HCT116 (cell line): ENCODE results near the gene RAP1B. TPM values are rescaled to one million over a fixed set of nuclear protein-coding genes. Genes with fewer than 3 reads are reported as not detected.

Experiments used
- ATAC-seq: fragments of 200-7000 bp; cut with Tn5 transposase; 2 replicates; pipeline ENCODE4 v1.9.1; 2020; ENCODE audit warnings: mild to moderate bottlenecking, moderate library complexity
- BruUV-seq: library from RNA; stranded (reverse); fragments of 400-500 nt; replicated peaks from 2 replicates; lab custom pipeline; 2021; lab: Mats Ljungman, UMichigan
- CTCF ChIA-PET: fragments of 300-600 bp; sonication (Branson Sonifier 250); formaldehyde crosslinking; loops from one replicate; lab custom pipeline; 2021; ENCODE audit warnings: antibody characterized with exemption; lab: Charles Lee
- POLR2A ChIA-PET: fragments of 300-600, 350-600 bp; sonication (Branson Sonifier 250); formaldehyde crosslinking; loops from one replicate; lab custom pipeline; 2021; ENCODE audit warnings: antibody characterized with exemption; lab: Charles Lee
- RAD21 ChIA-PET, 2 experiments: fragments of 300-600 bp; sonication (Branson Sonifier 250); formaldehyde crosslinking; loops; one replicate each; lab custom pipeline; 2023; ENCODE audit warnings: low total read pairs in 2 of 2; ENCODE audit not compliant: uncharacterized antibody in 2 of 2, unreplicated experiment in 2 of 2, low non-redundant PET in 1 of 2; lab: Charles Lee
- DNase-seq: peaks from one replicate; pipeline ENCODE4 v3.0.0-alpha.2; 2010; ENCODE audit warnings: low read depth, low spot score
- H2AFZ ChIP-seq: fragments of 200-600 bp; shearing (Covaris generic), sonication (generic); 2 replicates; pipeline ENCODE4 v1.6.1; 2017; ENCODE audit warnings: low read depth, mixed run types, mixed read lengths, antibody characterized with exemption, low read length; ENCODE audit not compliant: poor library complexity, severe bottlenecking
- H3K27ac ChIP-seq: 2 replicates; pipeline ENCODE4 v1.5.1; 2012; ENCODE audit warnings: low read depth, low read length
- H3K27me3 ChIP-seq: fragments of 200-600 bp; sonication (generic); 2 replicates; pipeline ENCODE4 v1.6.1; 2016; ENCODE audit warnings: mixed run types, low read length, mixed read lengths; ENCODE audit not compliant: insufficient read depth
- H3K36me3 ChIP-seq, 2 experiments: fragments of 200-500 bp in 1 of 2; fragments of 200-600 bp in 1 of 2; sonication (Bioruptor generic) in 1 of 2; sonication (generic) in 1 of 2; 2 replicates each; pipeline versions ENCODE4 v1.5.1 to v1.6.1; 2014 to 2016; ENCODE audit warnings: low read length in 2 of 2, inconsistent platforms in 1 of 2, mixed read lengths in 1 of 2, mixed run types in 1 of 2; ENCODE audit not compliant: insufficient read depth in 2 of 2, control insufficient read depth in 1 of 2
- H3K4me1 ChIP-seq, 2 experiments: fragments of 200-600 bp in 1 of 2; sonication (generic) in 1 of 2; 2 replicates each; pipeline versions ENCODE4 v1.5.1 to v1.6.1; 2012 to 2017; ENCODE audit warnings: low read length in 2 of 2, inconsistent platforms in 1 of 2, mild to moderate bottlenecking in 1 of 2, mixed read lengths in 1 of 2, mixed run types in 1 of 2, moderate library complexity in 1 of 2; ENCODE audit not compliant: insufficient read depth in 2 of 2, control insufficient read depth in 1 of 2
- H3K4me2 ChIP-seq: fragments of 200-600 bp; sonication (generic); 2 replicates; pipeline ENCODE4 v1.6.1; 2017; ENCODE audit warnings: mixed run types, low read length, mixed read lengths
- H3K4me3 ChIP-seq, 2 experiments: fragments of 200-600 bp in 1 of 2; sonication (generic) in 1 of 2; replicated peaks in 1 of 2; 2 replicates each; pipeline ENCODE4 v1.5.1; 2011 to 2016; ENCODE audit warnings: low read length in 2 of 2, control low read depth in 1 of 2, low read depth in 1 of 2, mild to moderate bottlenecking in 1 of 2, mixed read lengths in 1 of 2, mixed run types in 1 of 2
- H3K79me2 ChIP-seq: fragments of 200-600 bp; sonication (generic); 2 replicates; pipeline ENCODE4 v1.6.1; 2017; ENCODE audit warnings: mild to moderate bottlenecking, mixed run types, low read length, moderate library complexity, mixed read lengths; ENCODE audit not compliant: insufficient read depth
- H3K9ac ChIP-seq: fragments of 200-600 bp; sonication (generic); 2 replicates; pipeline ENCODE4 v1.6.1; 2016; ENCODE audit warnings: low read length, mixed read lengths
- H3K9me2 ChIP-seq: fragments of 200-600 bp; sonication (generic), shearing (Covaris generic); 2 replicates; pipeline ENCODE4 v1.6.1; 2017; ENCODE audit warnings: mixed run types, mild to moderate bottlenecking, moderate library complexity; ENCODE audit not compliant: insufficient read depth
- H3K9me3 ChIP-seq, 2 experiments: fragments of 200-500 bp in 1 of 2; fragments of 200-600 bp in 1 of 2; sonication (Bioruptor generic) in 1 of 2; sonication (generic) in 1 of 2; 2 replicates each; pipeline ENCODE4 v1.6.1; 2014 to 2017; ENCODE audit warnings: low read length in 2 of 2, mixed read lengths in 2 of 2, inconsistent platforms in 1 of 2, low read depth in 1 of 2, mild to moderate bottlenecking in 1 of 2, mixed run types in 1 of 2, moderate library complexity in 1 of 2; ENCODE audit not compliant: control insufficient read depth in 1 of 2, insufficient read depth in 1 of 2
- H4K20me1 ChIP-seq: fragments of 200-600 bp; sonication (generic), shearing (Covaris generic); 2 replicates; pipeline ENCODE4 v1.6.1; 2017; ENCODE audit warnings: mixed run types, mild to moderate bottlenecking, moderate library complexity; ENCODE audit not compliant: insufficient read depth
- ATF3 ChIP-seq: IDR thresholded peaks from 2 replicates; pipeline ENCODE4 v1.6.1; 2012
- CBX3 ChIP-seq: IDR thresholded peaks from 2 replicates; pipeline ENCODE4 v1.6.1; 2012; ENCODE audit warnings: low read depth
- CEBPB ChIP-seq: IDR thresholded peaks from 2 replicates; pipeline ENCODE4 v1.6.1; 2012; ENCODE audit warnings: low read depth
- CTCF ChIP-seq, 3 experiments: fragments of 200-600 bp in 1 of 3; sonication (generic) in 1 of 3; IDR thresholded peaks in 2 of 3; conservative IDR thresholded peaks in 1 of 3; 2 replicates each; pipeline ENCODE4 v1.5.1; 2012 to 2017; ENCODE audit warnings: low read depth in 2 of 3, low read length in 2 of 3, antibody characterized with exemption in 1 of 3, borderline replicate concordance in 1 of 3, control low read depth in 1 of 3, mild to moderate bottlenecking in 1 of 3, mixed read lengths in 1 of 3, mixed run types in 1 of 3, moderate library complexity in 1 of 3; ENCODE audit not compliant: insufficient read depth in 1 of 3
- EGR1 ChIP-seq: IDR thresholded peaks from 2 replicates; pipeline ENCODE4 v1.6.1; 2012; ENCODE audit warnings: low read depth
- ELF1 ChIP-seq: IDR thresholded peaks from 2 replicates; pipeline ENCODE4 v1.6.1; 2012; ENCODE audit warnings: low read depth, borderline replicate concordance
- EZH2 ChIP-seq: fragments of 200-600 bp; sonication (generic); IDR thresholded peaks from 2 replicates; pipeline ENCODE4 v1.6.1; 2017; ENCODE audit warnings: antibody characterized with exemption, mixed run types
- EZH2phosphoT487 ChIP-seq: fragments of 200-600 bp; IDR thresholded peaks from 2 replicates; pipeline ENCODE4 v1.6.1; 2018; ENCODE audit warnings: antibody characterized with exemption, borderline replicate concordance
- FOSL1 ChIP-seq: IDR thresholded peaks from 2 replicates; pipeline ENCODE4 v1.6.1; 2012; ENCODE audit warnings: low read depth
- JUND ChIP-seq: IDR thresholded peaks from 2 replicates; pipeline ENCODE4 v1.6.1; 2012
- POLR2A ChIP-seq: IDR thresholded peaks from 2 replicates; pipeline ENCODE4 v1.7.0; 2011; ENCODE audit warnings: borderline replicate concordance; ENCODE audit not compliant: insufficient read depth, insufficient read length; ENCODE audit errors: extremely low read depth
- POLR2AphosphoS5 ChIP-seq: IDR thresholded peaks from 2 replicates; pipeline ENCODE4 v1.6.1; 2011; ENCODE audit warnings: mild to moderate bottlenecking, low read depth, low read length, moderate library complexity
- RAD21 ChIP-seq: IDR thresholded peaks from 2 replicates; pipeline ENCODE4 v1.6.1; 2012; ENCODE audit warnings: low read depth, mild to moderate bottlenecking
- REST ChIP-seq: IDR thresholded peaks from 2 replicates; pipeline ENCODE4 v1.6.1; 2012; ENCODE audit warnings: low read depth
- SP1 ChIP-seq: IDR thresholded peaks from 2 replicates; pipeline ENCODE4 v1.6.1; 2012; ENCODE audit warnings: low read depth
- SRF ChIP-seq: IDR thresholded peaks from 2 replicates; pipeline ENCODE4 v1.6.1; 2012; ENCODE audit warnings: low read depth
- TCF7L2 ChIP-seq: IDR thresholded peaks from 2 replicates; pipeline ENCODE4 v1.7.0; 2011; ENCODE audit warnings: borderline replicate concordance, inconsistent platforms; ENCODE audit not compliant: insufficient read depth, insufficient read length; ENCODE audit errors: extremely low read depth
- ZBTB33 ChIP-seq: IDR thresholded peaks from 2 replicates; pipeline ENCODE4 v1.6.1; 2011; ENCODE audit warnings: mild to moderate bottlenecking, low read length, moderate library complexity; ENCODE audit not compliant: insufficient replicate concordance; ENCODE audit errors: extremely low read depth
- ZFX ChIP-seq: fragments of 450-650 bp; IDR thresholded peaks from 2 replicates; pipeline ENCODE4 v1.6.1; 2017
- intact Hi-C: fragments of 100-400 bp; cut with micrococcal nuclease; formaldehyde crosslinking; loops from 2 replicates; pipeline ENCODE4 v1.10.0; 2022
- total RNA-seq: library from RNA; stranded (reverse); gene quantifications from one replicate; pipeline ENCODE4 v1.2.1, GENCODE V29; 2021; ENCODE audit not compliant: unreplicated experiment

The RAP1B gene
- total RNA-seq, 1 experiment from 2014 or later, result 79.2 TPM

GRCh38 chr12:68638171-68638570, 27.5 kb downstream of the RAP1B start (continued):
- TF ChIP-seq SRF (no peak), CBX3 (no peak)

- H3K4me2 ChIP-seq, result no peak overlapping the region
- no peaks in the 10 kb centered on the region for H3K27me3 ChIP-seq
- H3K27ac ChIP-seq, result no peak overlapping the region
- H3K9me3 ChIP-seq, result no peaks in the 10 kb centered on the region
- no peak for ATAC-seq
- no peak for TF ChIP-seq EZH2phosphoT487
- no peak for TF ChIP-seq EGR1
- TF ChIP-seq SP1, result no peak
- no peak for TF ChIP-seq RAD21
- TF ChIP-seq EZH2, result no peak
- no peak for TF ChIP-seq FOSL1
- no peak for TF ChIP-seq POLR2A
- TF ChIP-seq REST, result no peak
- no peak for TF ChIP-seq TCF7L2
- TF ChIP-seq CEBPB, result no peak
- TF ChIP-seq POLR2AphosphoS5, result no peak
- TF ChIP-seq ZFX, result no peak
- no peak for TF ChIP-seq CBX3
- TF ChIP-seq ELF1, result no peak
- TF ChIP-seq JUND, result no peak
- TF ChIP-seq SRF, result no peak
- no peak for TF ChIP-seq ATF3
- TF ChIP-seq CTCF (IDR thresholded peaks at IDR 0.05 in 2 of 3, conservative IDR thresholded peaks at IDR 0.05 in 1 of 3; ENCODE audit: borderline replicate concordance in 1 of 3, insufficient read depth in 1 of 3, low read depth in 2 of 3, low read length in 2 of 3), result no peak
- no peak for TF ChIP-seq ZBTB33
- TF ChIP-seq, all 23 proteins: peak for 0
- no peak overlapping the region for H2AFZ ChIP-seq
- no peaks in the 10 kb centered on the region for H3K36me3 ChIP-seq
- H4K20me1 ChIP-seq, result peaks cover 10% of the 10 kb centered on the region; the same call in 1 of the 2 replicates
- H3K4me3 ChIP-seq, result no peak overlapping the region
- H3K79me2 ChIP-seq, result peaks cover 98% of the 10 kb centered on the region
- RAD21 ChIA-PET, result no interaction called here
- H3K4me1 ChIP-seq, result no peaks in the 10 kb centered on the region
- H3K9me2 ChIP-seq, result no peaks in the 10 kb centered on the region
- no peak overlapping the region for H3K9ac ChIP-seq
- CTCF ChIA-PET, result no interaction called here
- intact Hi-C loops, result no loop called here
- POLR2A ChIA-PET, result no interaction called here
- BruUV-seq, result no TSS peak
- no peak for DNase-seq
Measured at GRCh38 chr12:68638721-68639395, 28.2 kb downstream of the RAP1B start.
